ENCODE measurements around the gene ZNF879.

ZNF879 gene

GRCh38 chr5:179033004-179033580, 9.5 kb downstream of the ZNF879 start:
- DNase-seq, result no peak

- DNase-seq, result no peak
Observed at GRCh38 chr5:179044765-179045164, 21.2 kb downstream of the ZNF879 start.

GRCh38 chr5:179051784-179052183, 28.2 kb downstream of the ZNF879 start:
- no peak for DNase-seq

GRCh38 chr5:179054036-179054785, 30.6 kb downstream of the ZNF879 start:
- no peak for DNase-seq

DNA sequence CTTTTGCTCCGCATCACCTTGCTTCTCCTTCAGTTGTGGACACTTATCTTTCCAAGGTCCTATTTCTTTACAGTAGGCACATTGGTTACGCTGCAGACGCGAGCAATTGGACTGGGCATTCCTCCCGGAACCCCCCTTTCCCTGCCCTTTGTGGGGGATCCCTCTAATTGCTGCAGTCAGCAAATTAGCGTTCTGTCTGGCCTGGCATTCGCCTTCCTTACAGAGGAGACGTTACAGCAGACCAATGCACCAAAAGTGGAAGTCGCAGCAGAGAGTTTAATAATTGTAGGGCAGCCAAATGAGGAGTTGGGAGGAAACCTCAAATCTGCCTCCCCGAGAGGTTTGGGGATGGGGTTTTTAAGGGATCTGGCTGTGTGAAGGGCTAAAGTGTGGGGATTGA, 31.3 kb downstream of the ZNF879 start:
- DNase-seq, result no peak

GRCh38 chr5:179055436-179055835, 31.8 kb downstream of the ZNF879 start:
- no peak for DNase-seq

- DNase-seq, result no peak
Observed at GRCh38 chr5:179055841-179056240, 32.2 kb downstream of the ZNF879 start.

DNA sequence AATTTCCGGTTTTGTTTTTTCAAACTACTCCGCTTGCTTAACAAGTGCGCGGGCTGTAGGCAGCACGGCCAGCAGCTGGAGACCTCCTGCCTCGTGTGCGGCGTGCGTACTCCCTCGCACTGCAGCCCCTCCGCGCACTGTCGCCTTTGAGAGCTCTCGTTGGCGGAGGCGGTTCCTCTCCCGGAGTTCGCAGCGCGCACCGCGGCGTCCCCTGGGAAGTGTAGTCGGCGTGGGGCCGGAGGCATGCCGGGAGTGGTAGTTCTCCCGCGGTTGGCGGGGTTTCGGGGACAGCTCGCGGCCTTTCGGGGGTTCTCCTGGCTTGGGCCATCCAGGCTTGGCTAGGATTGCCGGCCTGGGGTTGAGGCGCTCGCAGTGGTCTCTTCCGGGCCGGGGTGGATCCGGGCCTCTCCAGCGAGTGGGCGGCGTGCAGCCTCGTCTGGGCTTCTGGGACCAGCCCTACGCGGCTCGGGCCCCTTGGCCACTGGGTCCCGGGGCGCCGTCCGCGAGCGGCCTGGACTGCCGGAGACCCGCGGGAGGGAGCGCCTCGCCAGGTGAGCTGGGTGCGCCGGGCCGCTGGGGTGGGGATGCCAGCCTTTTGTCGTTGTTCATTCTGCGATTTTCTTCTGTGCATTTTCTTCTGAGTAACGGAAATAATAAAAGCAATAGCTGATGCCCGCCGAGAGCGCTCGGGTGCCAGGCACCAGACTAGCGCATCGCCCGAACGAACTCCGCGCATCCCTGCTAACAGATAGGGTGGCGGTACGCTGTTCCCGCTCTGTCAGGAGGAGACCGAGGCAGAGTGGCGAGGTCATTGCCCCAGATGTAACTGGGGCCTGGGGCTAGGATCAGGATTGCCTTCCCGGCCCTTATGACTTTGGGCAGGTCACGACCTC, 36.8 kb downstream of the ZNF879 start, which contains the start of gene ZNF354C:
TSS of gene ZNF354C (plus strand) at position 258 of the 893 bp plus-strand sequence. CDS start 1,696 bp downstream, outside the sequence.
- DNase-seq, result peak in 1 of 2 experiments; percentile 2

- no peak for DNase-seq
Observed at GRCh38 chr5:179061025-179061424, 37.4 kb downstream of the ZNF879 start.

- no peak for DNase-seq
Observed at GRCh38 chr5:179065703-179066102, 42.1 kb downstream of the ZNF879 start.

- no peak for DNase-seq
Observed at GRCh38 chr5:179079165-179079987, 55.8 kb downstream of the ZNF879 start.

- DNase-seq, result no peak
Observed at GRCh38 chr5:179080724-179081123, 57.1 kb downstream of the ZNF879 start.

Data from NCI-H2081 (cell line).